OCI-LY1 (cell line): ENCODE data around the gene PDPN.
A peak's percentile ranks its signal among the peaks of the same experiment; 100 is the strongest.

ENCODE experiments used
- H2AFZ ChIP-seq: fragments of 200-600 bp; sonication (generic), shearing (Covaris generic); 2 replicates; pipeline ENCODE4 v1.6.0; 2014; ENCODE audit warnings: antibody characterized with exemption, mild to moderate bottlenecking, low read length
- H3F3A ChIP-seq: fragments of 200-600 bp; sonication (generic), shearing (Covaris generic); 2 replicates; pipeline ENCODE4 v1.6.0; 2014; ENCODE audit warnings: mild to moderate bottlenecking, antibody characterized with exemption, low read length, moderate library complexity; ENCODE audit not compliant: insufficient read depth
- H3K27ac ChIP-seq: fragments of 200-600 bp; sonication (generic); 2 replicates; pipeline ENCODE4 v1.5.1; 2014; ENCODE audit warnings: low read length, mixed run types, mild to moderate bottlenecking, low read depth; ENCODE audit not compliant: poor library complexity, severe bottlenecking
- H3K27me3 ChIP-seq: fragments of 200-600 bp; sonication (generic); 2 replicates; pipeline ENCODE4 v1.6.0; 2014; ENCODE audit warnings: antibody characterized with exemption, mild to moderate bottlenecking, low read length, moderate library complexity; ENCODE audit not compliant: insufficient read depth
- H3K36me3 ChIP-seq: fragments of 200-600 bp; sonication (generic); 2 replicates; pipeline ENCODE4 v1.6.1; 2014; ENCODE audit warnings: mild to moderate bottlenecking, antibody characterized with exemption, low read length, moderate library complexity, mixed read lengths; ENCODE audit not compliant: insufficient read depth
- H3K4me1 ChIP-seq: fragments of 200-600 bp; sonication (generic); 2 replicates; pipeline ENCODE4 v1.5.1; 2014; ENCODE audit warnings: mild to moderate bottlenecking, low read length, moderate library complexity; ENCODE audit not compliant: insufficient read depth, severe bottlenecking
- H3K4me2 ChIP-seq: fragments of 200-600 bp; sonication (generic), shearing (Covaris generic); 2 replicates; pipeline ENCODE4 v1.6.1; 2014; ENCODE audit warnings: low read length
- H3K4me3 ChIP-seq: fragments of 200-600 bp; sonication (generic); 2 replicates; pipeline ENCODE4 v1.5.1; 2014; ENCODE audit warnings: low read length, low read depth, mild to moderate bottlenecking, mixed read lengths; ENCODE audit not compliant: poor library complexity, severe bottlenecking
- H3K79me2 ChIP-seq: fragments of 200-600 bp; shearing (Covaris generic); 2 replicates; pipeline ENCODE4 v1.6.1; 2016; ENCODE audit warnings: mixed run types, low read length, mixed read lengths; ENCODE audit not compliant: insufficient read depth
- H3K9ac ChIP-seq: fragments of 200-600 bp; sonication (generic), shearing (Covaris generic); 2 replicates; pipeline ENCODE4 v1.6.1; 2014; ENCODE audit warnings: mild to moderate bottlenecking, low read length, mixed read lengths
- H3K9me2 ChIP-seq: fragments of 200-600 bp; sonication (generic), shearing (Covaris generic); 2 replicates; pipeline ENCODE4 v1.6.1; 2014; ENCODE audit warnings: low read depth, mild to moderate bottlenecking, low read length, mixed read lengths
- H3K9me3 ChIP-seq: fragments of 200-600 bp; shearing (Covaris generic); 2 replicates; pipeline ENCODE4 v1.6.1; 2014; ENCODE audit warnings: low read length, mixed read lengths
- H4K20me1 ChIP-seq: fragments of 200-600 bp; sonication (generic), shearing (Covaris generic); 2 replicates; pipeline ENCODE4 v1.6.0; 2016; ENCODE audit warnings: mild to moderate bottlenecking, low read length; ENCODE audit not compliant: insufficient read depth
- CTCF ChIP-seq: fragments of 200-600 bp; sonication (generic), shearing (Covaris generic); IDR thresholded peaks from 2 replicates; pipeline ENCODE4 v1.5.1; 2017; ENCODE audit warnings: mild to moderate bottlenecking, antibody characterized with exemption, low read length, moderate library complexity, mixed read lengths
- EZH2 ChIP-seq: fragments of 200-600 bp; sonication (generic), shearing (Covaris generic); IDR thresholded peaks from 2 replicates; pipeline ENCODE4 v1.8.0; 2017; ENCODE audit warnings: borderline replicate concordance, mixed run types, mild to moderate bottlenecking, antibody characterized with exemption, low read length, moderate library complexity, mixed read lengths

Gene PDPN

GRCh38 chr1:13661539-13661938 is 77.9 kb downstream of the PDPN start:
- H3K4me1 ChIP-seq = peaks cover 42% of the 10 kb centered on the region
- H3K9me2 ChIP-seq = no peaks in the 10 kb centered on the region
- no peaks in the 10 kb centered on the region for H3K9me3 ChIP-seq
- H4K20me1 ChIP-seq = no peaks in the 10 kb centered on the region
- no peak overlapping the region for H3K9ac ChIP-seq
- TF ChIP-seq EZH2 = no peak
- TF ChIP-seq CTCF = no peak
- no peaks in the 10 kb centered on the region for H3F3A ChIP-seq
- H3K79me2 ChIP-seq = no peaks in the 10 kb centered on the region
- H2AFZ ChIP-seq = no peak overlapping the region
- H3K36me3 ChIP-seq = no peaks in the 10 kb centered on the region
- no peak overlapping the region for H3K27ac ChIP-seq
- no peak overlapping the region for H3K4me2 ChIP-seq
- H3K4me3 ChIP-seq = no peak overlapping the region
- no peaks in the 10 kb centered on the region for H3K27me3 ChIP-seq

GRCh38 chr1:13662493-13662892 is 78.9 kb downstream of the PDPN start:
- H3K27me3 ChIP-seq = no peaks in the 10 kb centered on the region
- H3K27ac ChIP-seq = no peak overlapping the region
- no peaks in the 10 kb centered on the region for H3F3A ChIP-seq
- no peak overlapping the region for H2AFZ ChIP-seq
- no peaks in the 10 kb centered on the region for H4K20me1 ChIP-seq
- TF ChIP-seq CTCF = no peak
- no peak for TF ChIP-seq EZH2
- H3K36me3 ChIP-seq = no peaks in the 10 kb centered on the region
- peaks cover 52% of the 10 kb centered on the region for H3K4me1 ChIP-seq
- no peaks in the 10 kb centered on the region for H3K9me2 ChIP-seq
- H3K79me2 ChIP-seq = no peaks in the 10 kb centered on the region
- no peaks in the 10 kb centered on the region for H3K9me3 ChIP-seq
- no peak overlapping the region for H3K4me2 ChIP-seq
- no peak overlapping the region for H3K4me3 ChIP-seq
- no peak overlapping the region for H3K9ac ChIP-seq

- Histone ChIP-seq H3K9ac (no peak overlapping the region), H3K4me3 (no peak overlapping the region), H3K4me1 (peaks cover 60% of the 10 kb centered on the region), H3K9me3 (no peaks in the 10 kb centered on the region), H3K36me3 (no peaks in the 10 kb centered on the region), H3K9me2 (no peaks in the 10 kb centered on the region), H3K4me2 (no peak overlapping the region), H3K79me2 (no peaks in the 10 kb centered on the region), H3K27ac (no peak overlapping the region), H3F3A (no peaks in the 10 kb centered on the region), H4K20me1 (no peaks in the 10 kb centered on the region), H2AFZ (no peak overlapping the region), H3K27me3 (no peaks in the 10 kb centered on the region)
- TF ChIP-seq EZH2 (no peak), CTCF (peak; percentile 40; the same call in 1 of the 2 replicates)
These were observed 80.3 kb downstream of the PDPN start for GRCh38 chr1:13663969-13664368.
